ENCODE results near the gene ROR2. TPM values are rescaled to one million over a fixed set of nuclear protein-coding genes. Genes with fewer than 3 reads are reported as not detected.

Gene ROR2
- polyA plus RNA-seq, 3 donors = 16.4 to 20.6 (median 20.5) TPM

- DNase-seq = no peak
Measured at GRCh38 chr9:91683269-91683668, 266.8 kb downstream of the ROR2 start.

- DNase-seq = no peak
Measured at GRCh38 chr9:91682806-91683205, 267.2 kb downstream of the ROR2 start.

GRCh38 chr9:91681461-91682305 is 268.3 kb downstream of the ROR2 start:
- DNase-seq = peak; percentile 60

GRCh38 chr9:91680998-91681397 is 269.0 kb downstream of the ROR2 start:
- DNase-seq = no peak

- DNase-seq = no peak
Measured at GRCh38 chr9:91680106-91680505, 269.9 kb downstream of the ROR2 start.

- no peak for DNase-seq
Measured at GRCh38 chr9:91678807-91679580, 271.0 kb downstream of the ROR2 start.

GRCh38 chr9:91677822-91678436 is 272.1 kb downstream of the ROR2 start:
- DNase-seq = no peak

GRCh38 chr9:91677331-91677730 is 272.7 kb downstream of the ROR2 start:
- DNase-seq = peak; percentile 29

- no peak for DNase-seq
Measured at GRCh38 chr9:91676046-91676445, 274.0 kb downstream of the ROR2 start.

GRCh38 chr9:91664663-91665062 is 285.4 kb downstream of the ROR2 start:
- no peak for DNase-seq

GRCh38 chr9:91663858-91664257 is 286.2 kb downstream of the ROR2 start:
- no peak for DNase-seq

- DNase-seq = no peak
Measured at GRCh38 chr9:91661451-91661850, 288.6 kb downstream of the ROR2 start.

GRCh38 chr9:91660521-91660920 is 289.5 kb downstream of the ROR2 start:
- no peak for DNase-seq

GRCh38 chr9:91659529-91660495 is 290.2 kb downstream of the ROR2 start:
- peak; percentile 35 for DNase-seq

- no peak for DNase-seq
Measured at GRCh38 chr9:91658513-91659105, 291.4 kb downstream of the ROR2 start.

- DNase-seq = no peak
Measured at GRCh38 chr9:91657501-91657900, 292.5 kb downstream of the ROR2 start.

GRCh38 chr9:91655658-91656057 is 294.4 kb downstream of the ROR2 start:
- no peak for DNase-seq

GRCh38 chr9:91655215-91655614 is 294.8 kb downstream of the ROR2 start:
- no peak for DNase-seq

GRCh38 chr9:91654527-91654926 is 295.5 kb downstream of the ROR2 start:
- no peak for DNase-seq

GRCh38 chr9:91647371-91647770 is 302.7 kb downstream of the ROR2 start:
- DNase-seq = no peak

- no peak for DNase-seq
Measured at GRCh38 chr9:91646702-91647101, 303.3 kb downstream of the ROR2 start.

Measured in renal pelvis (tissue), 4 donors.